NCI-H1694 treated with DMSO at 0.1 percent for 48 hours (cell line): ENCODE data around the gene ANKRD34A.

Experiments used
- DNase-seq: peaks from one replicate; lab custom pipeline; 2025; lab: John Stamatoyannopoulos, UW

Gene ANKRD34A

GRCh38 chr1:145964328-145965118 lies at the start of gene ANKRD34A, which contains the start of gene POLR3GL:
ANKRD34A (minus strand) TSS chr1:145964575; CDS start chr1:145961759, 2,816 bp downstream.
POLR3GL (plus strand) TSS chr1:145964690; CDS start chr1:145974866, 10,176 bp downstream.
- peak; percentile 78 for DNase-seq

- DNase-seq, result no peak
Measured at GRCh38 chr1:146013559-146013922, 49.2 kb upstream of the ANKRD34A start.

- DNase-seq, result peak; percentile 70
Measured at GRCh38 chr1:146012703-146013558, 48.6 kb upstream of the ANKRD34A start.

- DNase-seq, result no peak
Measured at GRCh38 chr1:146010126-146010738, 45.9 kb upstream of the ANKRD34A start.

- no peak for DNase-seq
Measured at GRCh38 chr1:146007489-146008133, 43.2 kb upstream of the ANKRD34A start.

- DNase-seq, result no peak
Measured at GRCh38 chr1:146001709-146002108, 37.3 kb upstream of the ANKRD34A start.

- DNase-seq, result peak; percentile 50
Measured at GRCh38 chr1:145999321-146000024, 35.1 kb upstream of the ANKRD34A start.

GRCh38 chr1:145997718-145998023 lies 33.3 kb upstream of the ANKRD34A start:
- peak; percentile 51 for DNase-seq

GRCh38 chr1:145997016-145997717 lies 32.8 kb upstream of the ANKRD34A start:
- DNase-seq, result peak; percentile 66

- peak; percentile 97 for DNase-seq
Measured at GRCh38 chr1:145996433-145997015, 32.1 kb upstream of the ANKRD34A start, which contains the start of gene TXNIP. TXNIP (minus strand) TSS chr1:145996579; CDS start chr1:145996266, 313 bp downstream.

- no peak for DNase-seq
Measured at GRCh38 chr1:145995964-145996432, 31.6 kb upstream of the ANKRD34A start.

- no peak for DNase-seq
Measured at GRCh38 chr1:145995148-145995881, 30.9 kb upstream of the ANKRD34A start.

- no peak for DNase-seq
Measured at GRCh38 chr1:145994391-145995120, 30.2 kb upstream of the ANKRD34A start.

- DNase-seq, result no peak
Measured at GRCh38 chr1:145993618-145994390, 29.4 kb upstream of the ANKRD34A start.

GRCh38 chr1:145992958-145993617 lies 28.7 kb upstream of the ANKRD34A start:
- DNase-seq, result no peak

GRCh38 chr1:145992502-145992936 lies 28.1 kb upstream of the ANKRD34A start:
- no peak for DNase-seq

GRCh38 chr1:145991735-145992412 lies 27.5 kb upstream of the ANKRD34A start:
- no peak for DNase-seq
